HUES48 (cell line): ENCODE data around the gene SHLD1.
"Not testable (repeated sequence)": the region's sequence is repeated elsewhere in the genome, so short reads cannot be mapped to it uniquely, and the experiment has no call there.

Source experiments
- H3K27ac ChIP-seq: one replicate; pipeline ENCODE4 v1.7.0; 2013; ENCODE audit warnings: low read depth, low read length, inconsistent platforms
- H3K27me3 ChIP-seq: 2 replicates; pipeline ENCODE4 v1.6.1; 2013; ENCODE audit warnings: mild to moderate bottlenecking, low read length; ENCODE audit not compliant: control insufficient read depth, insufficient read depth
- H3K36me3 ChIP-seq: 2 replicates; pipeline ENCODE4 v1.6.1; 2013; ENCODE audit warnings: low read length; ENCODE audit not compliant: control insufficient read depth, insufficient read depth
- H3K4me1 ChIP-seq: 2 replicates; pipeline ENCODE4 v1.6.1; 2013; ENCODE audit warnings: mild to moderate bottlenecking, low read length; ENCODE audit not compliant: control insufficient read depth, insufficient read depth
- H3K4me3 ChIP-seq: 2 replicates; pipeline ENCODE4 v1.5.1; 2013; ENCODE audit warnings: mild to moderate bottlenecking, low read depth, low read length
- H3K9ac ChIP-seq: 2 replicates; pipeline ENCODE4 v1.6.1; 2013; ENCODE audit warnings: mild to moderate bottlenecking, low read depth, low read length, moderate library complexity
- H3K9me3 ChIP-seq: 2 replicates; pipeline ENCODE4 v1.6.1; 2013; ENCODE audit warnings: low read length; ENCODE audit not compliant: control insufficient read depth, insufficient read depth

The SHLD1 gene

GRCh38 chr20:5797843-5798462, 47.8 kb downstream of the SHLD1 start:
- Histone ChIP-seq H3K4me3 (no peak overlapping the region), H3K9ac (no peak overlapping the region), H3K36me3 (no peaks in the 10 kb centered on the region), H3K27ac (no peak overlapping the region), H3K27me3 (no peaks in the 10 kb centered on the region), H3K9me3 (no peaks in the 10 kb centered on the region), H3K4me1 (peaks cover 19% of the 10 kb centered on the region)

- H3K4me1 ChIP-seq, result peaks cover 10% of the 10 kb centered on the region
- not testable (repeated sequence) for H3K9me3 ChIP-seq, H3K27me3 ChIP-seq, H3K27ac ChIP-seq, H3K36me3 ChIP-seq, H3K9ac ChIP-seq, H3K4me3 ChIP-seq
These were observed 53.6 kb downstream of the SHLD1 start for GRCh38 chr20:5803754-5804303.

- no peak overlapping the region for H3K4me3 ChIP-seq
- H3K4me1 ChIP-seq, result peaks cover 10% of the 10 kb centered on the region
- no peak overlapping the region for H3K27ac ChIP-seq
- H3K36me3 ChIP-seq, result no peaks in the 10 kb centered on the region
- no peaks in the 10 kb centered on the region for H3K27me3 ChIP-seq
- H3K9me3 ChIP-seq, result no peaks in the 10 kb centered on the region
- H3K9ac ChIP-seq, result no peak overlapping the region
These were observed 56.5 kb downstream of the SHLD1 start for GRCh38 chr20:5806457-5807263.

GRCh38 chr20:5807431-5807830, 57.2 kb downstream of the SHLD1 start:
- H3K9ac ChIP-seq, result no peak overlapping the region
- no peak overlapping the region for H3K27ac ChIP-seq
- no peaks in the 10 kb centered on the region for H3K36me3 ChIP-seq
- H3K27me3 ChIP-seq, result no peaks in the 10 kb centered on the region
- peaks cover 10% of the 10 kb centered on the region for H3K4me1 ChIP-seq
- no peak overlapping the region for H3K4me3 ChIP-seq
- no peaks in the 10 kb centered on the region for H3K9me3 ChIP-seq

- Histone ChIP-seq H3K4me1 (peaks cover 10% of the 10 kb centered on the region), H3K9ac (no peak overlapping the region), H3K27ac (no peak overlapping the region)
These were observed 58.7 kb downstream of the SHLD1 start for GRCh38 chr20:5808901-5809300.

GRCh38 chr20:5809495-5809894, 59.3 kb downstream of the SHLD1 start:
- Histone ChIP-seq H3K27me3 (no peaks in the 10 kb centered on the region), H3K9me3 (no peaks in the 10 kb centered on the region)

More at GRCh38 chr20:5808901-5809300, 58.7 kb downstream of the SHLD1 start:
- no peaks in the 10 kb centered on the region for H3K9me3 ChIP-seq
- H3K4me3 ChIP-seq, result no peak overlapping the region
- no peaks in the 10 kb centered on the region for H3K36me3 ChIP-seq
- no peaks in the 10 kb centered on the region for H3K27me3 ChIP-seq

GRCh38 chr20:5810800-5811422, 60.7 kb downstream of the SHLD1 start:
- no peaks in the 10 kb centered on the region for H3K27me3 ChIP-seq
- H3K4me1 ChIP-seq, result peaks cover 9% of the 10 kb centered on the region
- no peaks in the 10 kb centered on the region for H3K9me3 ChIP-seq
- no peak overlapping the region for H3K4me3 ChIP-seq
- no peak overlapping the region for H3K9ac ChIP-seq
- no peaks in the 10 kb centered on the region for H3K36me3 ChIP-seq
- H3K27ac ChIP-seq, result no peak overlapping the region

More at GRCh38 chr20:5809495-5809894, 59.3 kb downstream of the SHLD1 start:
- H3K4me3 ChIP-seq, result no peak overlapping the region
- H3K9ac ChIP-seq, result no peak overlapping the region
- no peak overlapping the region for H3K27ac ChIP-seq
- no peaks in the 10 kb centered on the region for H3K36me3 ChIP-seq
- H3K4me1 ChIP-seq, result peaks cover 8% of the 10 kb centered on the region

GRCh38 chr20:5811746-5812145, 61.5 kb downstream of the SHLD1 start:
- H3K4me1 ChIP-seq, result peaks cover 11% of the 10 kb centered on the region

GRCh38 chr20:5818346-5818681, 68.1 kb downstream of the SHLD1 start:
- no peak overlapping the region for H3K27ac ChIP-seq
- peaks cover 23% of the 10 kb centered on the region for H3K4me1 ChIP-seq
- no peaks in the 10 kb centered on the region for H3K27me3 ChIP-seq
- no peak overlapping the region for H3K9ac ChIP-seq
- H3K36me3 ChIP-seq, result no peaks in the 10 kb centered on the region
- H3K4me3 ChIP-seq, result no peak overlapping the region
- H3K9me3 ChIP-seq, result no peaks in the 10 kb centered on the region

More at GRCh38 chr20:5811746-5812145, 61.5 kb downstream of the SHLD1 start:
- H3K9me3 ChIP-seq, result no peaks in the 10 kb centered on the region
- no peak overlapping the region for H3K27ac ChIP-seq
- no peaks in the 10 kb centered on the region for H3K36me3 ChIP-seq
- H3K4me3 ChIP-seq, result no peak overlapping the region
- no peak overlapping the region for H3K9ac ChIP-seq
- H3K27me3 ChIP-seq, result no peaks in the 10 kb centered on the region

GRCh38 chr20:5820738-5821137, 70.5 kb downstream of the SHLD1 start:
- Histone ChIP-seq H3K4me3 (no peak overlapping the region), H3K9ac (no peak overlapping the region), H3K36me3 (no peaks in the 10 kb centered on the region), H3K4me1 (peaks cover 29% of the 10 kb centered on the region), H3K27ac (no peak overlapping the region), H3K27me3 (no peaks in the 10 kb centered on the region), H3K9me3 (no peaks in the 10 kb centered on the region)
